ENCODE results near the gene CA10.

The CA10 gene

GRCh38 chr17:51668155-51668962 is 490.2 kb downstream of the CA10 start:
- no peak for FAIRE-seq

GRCh38 chr17:51667706-51668083 is 490.8 kb downstream of the CA10 start:
- FAIRE-seq: no peak

- FAIRE-seq: no peak
Measured at GRCh38 chr17:51666971-51667705, 491.4 kb downstream of the CA10 start.

- FAIRE-seq: no peak
Measured at GRCh38 chr17:51662204-51663056, 496.1 kb downstream of the CA10 start.

- no peak for FAIRE-seq
Measured at GRCh38 chr17:51661403-51661802, 497.1 kb downstream of the CA10 start.

- FAIRE-seq: no peak
Measured at GRCh38 chr17:51660266-51660665, 498.2 kb downstream of the CA10 start.

- no peak for FAIRE-seq
Measured at GRCh38 chr17:51657224-51657623, 501.3 kb downstream of the CA10 start.

- no peak for FAIRE-seq
Measured at GRCh38 chr17:51653878-51654277, 504.6 kb downstream of the CA10 start.

GRCh38 chr17:51652529-51652928 is 506.0 kb downstream of the CA10 start:
- no peak for FAIRE-seq

GRCh38 chr17:51651513-51652298 is 506.8 kb downstream of the CA10 start:
- no peak for FAIRE-seq

GRCh38 chr17:51650772-51651171 is 507.7 kb downstream of the CA10 start:
- no peak for FAIRE-seq

- FAIRE-seq: no peak
Measured at GRCh38 chr17:51650202-51650601, 508.3 kb downstream of the CA10 start.

GRCh38 chr17:51647826-51648225 is 510.7 kb downstream of the CA10 start:
- FAIRE-seq: no peak

- FAIRE-seq: no peak
Measured at GRCh38 chr17:51647067-51647466, 511.4 kb downstream of the CA10 start.

GRCh38 chr17:51646539-51646938 is 512.0 kb downstream of the CA10 start:
- FAIRE-seq: no peak

GRCh38 chr17:51645056-51645455 is 513.5 kb downstream of the CA10 start:
- no peak for FAIRE-seq

GRCh38 chr17:51643702-51644490 is 514.6 kb downstream of the CA10 start:
- no peak for FAIRE-seq

GRCh38 chr17:51642029-51642428 is 516.5 kb downstream of the CA10 start:
- FAIRE-seq: no peak

- FAIRE-seq: no peak
Measured at GRCh38 chr17:51640108-51640622, 518.3 kb downstream of the CA10 start.

GRCh38 chr17:51638971-51639370 is 519.5 kb downstream of the CA10 start:
- FAIRE-seq: no peak

GRCh38 chr17:51636291-51636690 is 522.2 kb downstream of the CA10 start:
- no peak for FAIRE-seq
